GM21529 (cell line): Measurements from ENCODE around the gene PIK3C2G.

Experiments
- ATAC-seq: cut with Tn5 transposase; IDR thresholded peaks from one replicate; pipeline ENCODE4 v1.9.1; 2021; ENCODE audit not compliant: unreplicated experiment

The PIK3C2G gene

DNA sequence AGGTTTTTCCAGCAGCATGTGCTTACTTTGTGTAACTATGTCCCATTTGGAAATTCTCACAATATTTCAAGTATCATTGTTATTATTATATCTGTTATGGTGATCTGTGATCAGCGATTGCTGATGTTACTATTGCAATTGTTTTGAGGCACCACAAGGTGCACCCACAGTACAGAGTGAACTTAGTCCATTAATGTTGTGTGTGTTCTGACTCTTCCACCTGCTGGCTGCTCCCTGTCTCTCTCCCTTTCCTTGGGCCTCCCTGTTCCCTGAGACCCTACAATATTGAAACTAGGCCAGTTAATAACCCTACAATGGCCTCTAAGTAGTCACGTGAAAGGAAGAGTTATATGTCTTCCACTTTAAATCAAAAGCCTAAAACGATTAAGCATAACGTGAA is 153.9 kb downstream of the PIK3C2G start:
- ATAC-seq, result no peak

- no peak for ATAC-seq
Observed at GRCh38 chr12:18416412-18416811, 155.1 kb downstream of the PIK3C2G start.

DNA sequence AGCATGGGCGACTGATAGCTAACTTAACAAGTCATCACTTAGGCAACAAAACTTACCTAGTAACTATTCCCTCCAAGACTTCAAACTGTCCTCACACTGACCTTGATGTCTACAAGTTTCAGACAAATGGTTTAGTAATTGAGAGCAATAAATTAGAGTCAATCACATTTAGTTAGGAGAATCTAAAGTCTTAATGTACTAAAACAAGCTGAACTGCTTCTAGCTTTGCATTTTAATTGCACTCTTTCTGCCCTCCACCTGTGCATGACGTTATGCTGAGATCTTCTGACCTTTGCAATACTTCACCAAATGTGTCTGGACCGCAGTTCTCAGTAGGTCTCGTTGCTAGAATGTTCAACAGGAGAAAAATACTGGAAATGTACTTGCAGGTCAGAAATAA is 158.0 kb downstream of the PIK3C2G start:
- ATAC-seq, result no peak

GRCh38 chr12:18421867-18422266 is 160.5 kb downstream of the PIK3C2G start:
- no peak for ATAC-seq

GRCh38 chr12:18422871-18423270 is 161.6 kb downstream of the PIK3C2G start:
- no peak for ATAC-seq

GRCh38 chr12:18424857-18425256 is 163.5 kb downstream of the PIK3C2G start:
- no peak for ATAC-seq

DNA sequence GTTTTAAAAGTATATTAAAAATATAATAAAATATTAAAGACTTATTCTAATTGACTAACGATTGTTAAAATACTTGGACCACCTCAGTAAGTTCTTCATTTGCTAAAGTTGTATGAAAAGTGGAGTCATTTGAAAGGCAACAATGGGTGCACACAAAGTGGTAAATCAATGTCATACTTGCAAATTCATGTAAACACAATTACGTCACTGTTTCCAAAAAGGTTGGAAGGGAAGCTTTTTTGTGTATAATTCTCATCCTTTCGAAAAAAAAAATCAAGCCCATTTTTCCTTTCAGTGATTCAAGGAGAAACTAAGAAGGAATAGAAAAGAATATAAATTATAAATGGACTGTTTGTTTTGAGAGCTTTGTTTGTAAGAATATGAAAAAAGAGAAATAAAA is 166.2 kb downstream of the PIK3C2G start:
- ATAC-seq, result no peak

- ATAC-seq, result no peak
Observed at GRCh38 chr12:18428416-18428815, 167.1 kb downstream of the PIK3C2G start.

DNA sequence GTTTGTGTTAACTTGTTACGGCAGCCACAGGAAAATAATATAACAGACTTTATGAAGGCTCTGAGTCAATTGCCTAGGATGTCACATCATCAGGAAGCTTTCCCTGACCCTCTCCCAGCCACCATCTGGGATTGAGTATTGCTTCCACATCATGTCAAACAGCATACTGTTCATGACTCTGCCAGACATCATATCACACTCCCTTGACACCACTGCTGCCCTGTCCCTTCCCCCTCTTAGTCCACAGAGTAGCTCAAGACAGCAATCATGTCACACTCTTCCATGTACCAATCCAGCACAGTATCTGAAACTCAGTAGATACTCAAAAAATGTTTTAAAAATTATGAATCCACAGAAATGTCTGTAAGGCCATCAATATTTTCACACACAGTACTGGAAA is 168.0 kb downstream of the PIK3C2G start:
- no peak for ATAC-seq

DNA sequence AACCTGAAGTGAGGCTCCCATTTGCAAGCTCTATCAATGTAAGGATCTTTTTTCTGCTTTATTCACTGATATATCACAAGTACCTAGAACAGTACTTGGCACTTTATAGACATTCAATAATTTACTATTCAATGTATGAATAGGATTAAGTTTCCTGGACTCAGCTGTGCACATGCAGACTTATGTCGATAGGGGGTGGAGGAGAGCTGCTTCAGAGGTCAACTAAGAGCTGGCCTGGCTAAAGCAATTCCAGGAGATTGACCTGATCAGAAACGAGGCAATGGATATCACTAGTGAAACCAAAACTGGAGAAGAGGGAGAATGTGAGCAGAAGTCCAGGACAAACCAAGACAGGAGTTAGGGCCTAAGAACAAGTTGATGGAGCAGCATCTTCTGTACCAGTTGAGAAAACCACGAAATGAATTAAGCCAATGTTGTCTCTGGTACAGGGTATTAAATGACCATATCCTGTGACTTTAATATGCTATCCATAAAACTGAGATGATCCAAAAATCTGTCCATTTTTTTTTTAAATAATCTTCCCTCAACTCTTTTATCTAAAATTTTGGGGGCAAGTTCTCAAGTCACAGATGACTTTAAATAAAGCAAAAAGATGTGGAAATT is 169.2 kb downstream of the PIK3C2G start:
- no peak for ATAC-seq

- no peak for ATAC-seq
Observed at GRCh38 chr12:18431771-18432170, 170.5 kb downstream of the PIK3C2G start.

- no peak for ATAC-seq
Observed at GRCh38 chr12:18432206-18432605, 170.9 kb downstream of the PIK3C2G start.

DNA sequence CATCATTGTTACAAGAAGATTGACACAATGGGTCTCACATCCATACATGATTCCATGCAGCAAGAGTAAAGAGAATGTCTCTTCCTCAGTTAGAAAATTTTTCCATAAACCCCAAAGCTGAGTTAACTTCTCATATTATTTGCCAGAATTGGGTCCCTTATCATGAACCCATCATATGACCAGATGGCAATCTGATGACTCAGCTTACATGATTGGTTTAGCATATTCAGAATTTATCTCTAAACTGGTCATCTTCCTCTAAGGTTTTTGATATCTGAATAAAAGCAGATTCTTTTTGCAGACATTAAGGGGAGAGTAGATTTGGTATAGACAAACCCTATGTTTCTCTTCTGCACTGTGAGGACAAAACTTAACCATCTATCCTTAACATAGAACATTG is 174.9 kb downstream of the PIK3C2G start:
- ATAC-seq, result no peak

DNA sequence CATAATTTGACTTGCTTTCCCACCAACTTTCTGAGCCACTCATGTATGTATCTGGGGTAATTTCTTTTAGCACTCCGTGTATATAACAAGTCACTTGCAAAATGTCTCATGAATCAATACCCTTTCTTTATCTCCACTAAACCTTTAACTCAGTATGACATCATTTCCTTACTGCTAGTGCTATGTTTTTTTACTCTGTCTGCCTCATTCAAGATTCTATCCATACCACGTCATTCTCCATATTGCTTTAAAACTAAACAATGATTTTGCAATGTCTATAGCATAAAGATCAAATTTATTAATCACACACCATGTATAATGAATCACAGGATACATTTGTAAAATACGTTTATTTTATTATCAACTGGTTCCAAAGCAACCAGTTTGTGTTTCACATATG is 178.2 kb downstream of the PIK3C2G start:
- ATAC-seq, result no peak

- ATAC-seq, result no peak
Observed at GRCh38 chr12:18443768-18444437, 182.6 kb downstream of the PIK3C2G start.

- ATAC-seq, result no peak
Observed at GRCh38 chr12:18446061-18446644, 184.8 kb downstream of the PIK3C2G start.

DNA sequence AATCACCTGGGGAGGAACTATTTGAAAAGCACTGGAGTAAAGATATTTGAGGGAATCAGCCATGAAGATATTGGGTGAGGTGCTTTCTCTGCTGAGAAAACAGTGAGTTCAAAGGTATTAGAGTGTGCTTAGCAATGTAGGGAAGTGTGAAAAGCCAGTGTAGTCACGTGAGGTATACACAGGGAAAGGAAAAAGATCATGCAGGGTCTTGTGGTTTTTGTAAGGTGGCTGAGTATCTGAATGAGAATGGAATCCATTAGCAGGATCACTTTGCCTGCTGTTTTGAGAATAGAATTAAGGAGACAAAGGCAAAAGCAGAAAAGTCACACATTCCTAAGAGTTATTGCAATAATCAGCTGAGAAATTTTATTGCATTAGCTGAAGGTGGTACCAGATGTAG is 193.0 kb downstream of the PIK3C2G start:
- no peak for ATAC-seq

DNA sequence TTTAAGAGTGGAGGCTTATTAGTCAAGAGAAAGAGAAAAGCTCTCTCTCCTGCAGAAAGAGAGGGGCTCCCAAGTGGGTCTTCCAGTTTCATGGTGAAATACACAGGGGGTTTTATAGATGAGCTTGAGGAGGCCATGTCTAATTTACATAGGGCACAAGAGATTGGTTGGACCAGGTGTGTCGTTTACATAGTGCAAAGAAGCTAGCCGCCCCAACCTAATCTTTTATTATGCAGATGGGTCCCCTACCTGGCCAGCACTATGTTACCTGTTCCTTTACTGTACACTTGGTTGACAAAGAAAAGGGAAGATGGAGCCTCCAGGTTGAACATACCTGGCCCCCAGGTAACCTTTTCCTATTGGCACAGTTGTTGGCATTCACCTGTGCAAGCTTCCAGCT is 195.0 kb downstream of the PIK3C2G start:
- ATAC-seq, result no peak

DNA sequence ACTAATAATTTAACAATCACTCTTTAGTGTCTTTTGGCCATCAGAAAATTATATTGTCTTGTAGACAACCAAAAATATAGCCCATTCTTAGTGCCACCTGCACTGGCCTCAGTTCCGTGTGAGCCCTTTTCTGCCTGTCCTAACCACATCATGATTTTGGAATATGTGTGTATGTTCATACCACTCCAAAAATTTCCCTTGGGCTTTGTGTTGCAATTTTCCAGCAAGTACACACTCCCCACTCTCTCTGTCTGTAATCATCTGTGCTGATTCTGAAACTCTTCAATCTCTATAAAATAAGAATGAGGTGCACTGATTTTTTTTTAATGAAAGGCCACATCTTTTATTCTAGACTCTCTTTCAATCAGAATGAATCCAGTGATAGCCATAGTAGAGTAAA is 196.0 kb downstream of the PIK3C2G start:
- no peak for ATAC-seq

GRCh38 chr12:18461758-18462157 is 200.4 kb downstream of the PIK3C2G start:
- ATAC-seq, result no peak

DNA sequence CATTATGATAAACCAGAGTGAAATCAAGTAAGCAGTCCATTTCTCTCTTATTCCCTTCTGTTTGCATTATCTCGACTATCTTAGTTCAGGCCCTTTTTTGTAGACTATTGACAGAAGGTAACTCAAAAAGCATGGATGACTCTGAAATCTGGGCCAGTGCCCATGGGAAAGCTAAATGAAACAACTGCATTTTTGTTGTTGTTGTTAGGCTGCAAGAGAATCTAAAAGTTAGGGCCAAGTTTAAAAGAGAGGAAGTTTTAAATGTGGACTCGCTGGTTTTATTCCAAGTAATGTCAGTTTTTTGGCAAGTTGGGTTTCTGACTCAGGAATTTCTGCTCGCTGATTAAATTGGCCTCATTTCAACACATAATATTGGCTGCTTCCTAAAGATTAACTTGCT is 201.1 kb downstream of the PIK3C2G start:
- no peak for ATAC-seq

DNA sequence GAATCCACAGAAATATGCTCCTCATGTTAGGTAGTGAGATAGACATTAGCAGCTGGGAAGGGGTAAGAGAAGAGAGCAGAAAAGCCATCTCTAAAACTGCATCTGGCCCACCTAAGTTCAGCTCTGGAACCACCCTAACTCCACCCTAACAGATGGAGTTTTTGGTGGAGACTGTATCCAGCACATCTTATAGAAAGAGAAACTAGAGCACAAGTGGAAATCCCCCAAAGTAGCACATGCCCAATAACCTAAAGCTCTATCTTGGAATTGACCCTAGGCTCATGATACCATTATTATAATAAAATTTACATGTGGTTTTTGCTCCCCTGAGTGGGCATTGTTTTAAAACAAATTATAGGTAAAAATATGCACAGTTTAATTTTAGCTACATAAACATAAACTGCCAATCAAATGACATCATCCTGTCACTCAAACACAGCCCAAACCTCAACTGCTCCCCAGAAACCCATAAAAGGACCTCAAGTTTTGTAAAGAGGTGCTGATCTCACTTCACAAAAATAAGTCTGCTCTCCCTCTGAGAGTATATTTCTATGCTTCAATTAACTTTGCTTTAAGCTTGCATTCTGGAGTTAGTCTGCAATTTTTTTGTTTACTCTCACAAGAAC is 206.4 kb downstream of the PIK3C2G start:
- ATAC-seq, result no peak
